Measurements from ENCODE around the gene RBM17. TPM values are rescaled to one million over a fixed set of nuclear protein-coding genes. Genes with fewer than 3 reads are reported as not detected.
A peak's percentile ranks its signal among the peaks of the same experiment; 100 is the strongest.

Gene RBM17
- total and polyA plus RNA-seq, 4 donors = 16.5 to 44.8 (median 34.1) TPM

GRCh38 chr10:6049031-6049400 lies 39.8 kb upstream of the RBM17 start:
- H3K36me3 ChIP-seq (ENCODE audit: control insufficient read depth in 4 of 4, insufficient read depth in 3 of 4, low read depth in 1 of 4, low read length in 3 of 4) = no peaks in the 10 kb centered on the region
- no peak overlapping the region for H3K27ac ChIP-seq (ENCODE audit: low read depth in 1 of 2, low read length in 2 of 2)
- no peak for DNase-seq (ENCODE audit: low spot score)
- 96% methylated on average over 2 of the region's 2 CpGs for WGBS
- peaks cover 0 to 8% (median 3%) of the 10 kb centered on the region in 4 donors for H3K4me1 ChIP-seq (ENCODE audit: control insufficient read depth in 4 of 4, insufficient read depth in 4 of 4, low read length in 3 of 4)
- no peak overlapping the region for H3K4me3 ChIP-seq (ENCODE audit: low read depth in 1 of 3, low read length in 3 of 3)
- H3K9me3 ChIP-seq (ENCODE audit: control insufficient read depth in 4 of 4, low read length in 3 of 4) = no peaks in the 10 kb centered on the region
- TF ChIP-seq, protein P1, sequence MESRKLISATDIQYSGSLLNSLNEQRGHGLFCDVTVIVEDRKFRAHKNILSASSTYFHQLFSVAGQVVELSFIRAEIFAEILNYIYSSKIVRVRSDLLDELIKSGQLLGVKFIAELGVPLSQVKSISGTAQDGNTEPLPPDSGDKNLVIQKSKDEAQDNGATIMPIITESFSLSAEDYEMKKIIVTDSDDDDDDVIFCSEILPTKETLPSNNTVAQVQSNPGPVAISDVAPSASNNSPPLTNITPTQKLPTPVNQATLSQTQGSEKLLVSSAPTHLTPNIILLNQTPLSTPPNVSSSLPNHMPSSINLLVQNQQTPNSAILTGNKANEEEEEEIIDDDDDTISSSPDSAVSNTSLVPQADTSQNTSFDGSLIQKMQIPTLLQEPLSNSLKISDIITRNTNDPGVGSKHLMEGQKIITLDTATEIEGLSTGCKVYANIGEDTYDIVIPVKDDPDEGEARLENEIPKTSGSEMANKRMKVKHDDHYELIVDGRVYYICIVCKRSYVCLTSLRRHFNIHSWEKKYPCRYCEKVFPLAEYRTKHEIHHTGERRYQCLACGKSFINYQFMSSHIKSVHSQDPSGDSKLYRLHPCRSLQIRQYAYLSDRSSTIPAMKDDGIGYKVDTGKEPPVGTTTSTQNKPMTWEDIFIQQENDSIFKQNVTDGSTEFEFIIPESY (IDR thresholded peaks at IDR 0.05) = no peak
- no peak for TF ChIP-seq FOXA2 (IDR thresholded peaks at IDR 0.05)
- TF ChIP-seq, protein P2, sequence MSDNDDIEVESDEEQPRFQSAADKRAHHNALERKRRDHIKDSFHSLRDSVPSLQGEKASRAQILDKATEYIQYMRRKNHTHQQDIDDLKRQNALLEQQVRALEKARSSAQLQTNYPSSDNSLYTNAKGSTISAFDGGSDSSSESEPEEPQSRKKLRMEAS (IDR thresholded peaks at IDR 0.05) = no peak
- no peak for TF ChIP-seq FOXA1 (IDR thresholded peaks at IDR 0.05)
- no peak for TF ChIP-seq HNF4A (conservative IDR thresholded peaks at IDR 0.05)
- no peaks in the 10 kb centered on the region for H3K27me3 ChIP-seq (ENCODE audit: control insufficient read depth in 4 of 4, insufficient read depth in 4 of 4, low read length in 3 of 4)
- no peak overlapping the region for H3K9ac ChIP-seq (ENCODE audit: low read depth in 1 of 2, low read length in 2 of 2)

DNA sequence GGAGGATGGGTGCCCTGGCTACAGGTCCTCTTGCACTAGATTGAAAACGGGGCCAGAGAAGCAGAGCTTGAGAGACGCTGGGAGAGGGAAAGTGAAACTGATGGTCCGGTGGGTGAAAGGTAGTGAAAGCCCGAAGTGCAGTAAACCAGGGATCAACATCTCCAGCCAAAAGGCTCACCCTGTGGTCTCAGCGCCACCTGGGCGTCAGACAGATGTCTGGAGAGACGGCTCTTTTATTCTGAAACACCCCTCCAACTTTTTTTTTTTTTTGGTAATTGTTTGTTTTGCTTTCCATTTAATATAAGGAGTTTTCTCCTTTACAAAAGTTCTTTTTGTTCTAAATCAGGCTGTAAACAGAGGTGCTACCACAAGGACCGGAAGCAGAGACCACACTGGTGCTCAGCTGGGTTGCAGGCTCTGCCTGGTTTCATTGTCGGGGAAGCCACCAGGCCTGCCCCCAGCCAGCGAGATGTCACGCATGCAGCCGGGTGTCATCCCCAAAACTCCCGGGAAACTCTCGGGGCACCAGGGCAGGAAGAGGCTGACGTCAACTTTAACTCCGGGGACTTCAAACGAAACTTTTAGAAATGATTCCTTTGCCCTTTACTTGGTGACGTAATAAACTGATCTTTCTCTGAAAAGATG lies 37.9 kb upstream of the RBM17 start:
- H3K4me3 ChIP-seq (ENCODE audit: low read depth in 1 of 3, low read length in 3 of 3) = peak overlapping the region; percentile 15 to 55 (median 30)
- TF ChIP-seq HNF4A (conservative IDR thresholded peaks at IDR 0.05) (peak; percentile 57 to 61), JUND (IDR thresholded peaks at IDR 0.05) (peak in 1 of 2 donors; percentile 51), EGR1 (IDR thresholded peaks at IDR 0.05; ENCODE audit: low read depth in 2 of 2) (no peak), TAF1 (conservative IDR thresholded peaks at IDR 0.05) (peak; percentile 69), HNF4G (IDR thresholded peaks at IDR 0.05) (peak; percentile 18), RXRA (IDR thresholded peaks at IDR 0.05) (peak; percentile 80 to 84), CTCF (IDR thresholded peaks at IDR 0.05; ENCODE audit: low read depth, low read length, missing input control) (peak; percentile 57), NR2F2 (IDR thresholded peaks at IDR 0.05) (no peak), YY1 (IDR thresholded peaks at IDR 0.05) (peak; percentile 72), GABPA (IDR thresholded peaks at IDR 0.05 in 1 of 2, conservative IDR thresholded peaks at IDR 0.05 in 1 of 2) (no peak), FOXA1 (IDR thresholded peaks at IDR 0.05) (no peak), SP1 (IDR thresholded peaks at IDR 0.05) (peak; percentile 81), RAD21 (IDR thresholded peaks at IDR 0.05) (peak; percentile 76 to 85), FOXA2 (IDR thresholded peaks at IDR 0.05) (no peak)
- TF ChIP-seq, protein P2 (IDR thresholded peaks at IDR 0.05) = no peak
- TF ChIP-seq, protein P3, sequence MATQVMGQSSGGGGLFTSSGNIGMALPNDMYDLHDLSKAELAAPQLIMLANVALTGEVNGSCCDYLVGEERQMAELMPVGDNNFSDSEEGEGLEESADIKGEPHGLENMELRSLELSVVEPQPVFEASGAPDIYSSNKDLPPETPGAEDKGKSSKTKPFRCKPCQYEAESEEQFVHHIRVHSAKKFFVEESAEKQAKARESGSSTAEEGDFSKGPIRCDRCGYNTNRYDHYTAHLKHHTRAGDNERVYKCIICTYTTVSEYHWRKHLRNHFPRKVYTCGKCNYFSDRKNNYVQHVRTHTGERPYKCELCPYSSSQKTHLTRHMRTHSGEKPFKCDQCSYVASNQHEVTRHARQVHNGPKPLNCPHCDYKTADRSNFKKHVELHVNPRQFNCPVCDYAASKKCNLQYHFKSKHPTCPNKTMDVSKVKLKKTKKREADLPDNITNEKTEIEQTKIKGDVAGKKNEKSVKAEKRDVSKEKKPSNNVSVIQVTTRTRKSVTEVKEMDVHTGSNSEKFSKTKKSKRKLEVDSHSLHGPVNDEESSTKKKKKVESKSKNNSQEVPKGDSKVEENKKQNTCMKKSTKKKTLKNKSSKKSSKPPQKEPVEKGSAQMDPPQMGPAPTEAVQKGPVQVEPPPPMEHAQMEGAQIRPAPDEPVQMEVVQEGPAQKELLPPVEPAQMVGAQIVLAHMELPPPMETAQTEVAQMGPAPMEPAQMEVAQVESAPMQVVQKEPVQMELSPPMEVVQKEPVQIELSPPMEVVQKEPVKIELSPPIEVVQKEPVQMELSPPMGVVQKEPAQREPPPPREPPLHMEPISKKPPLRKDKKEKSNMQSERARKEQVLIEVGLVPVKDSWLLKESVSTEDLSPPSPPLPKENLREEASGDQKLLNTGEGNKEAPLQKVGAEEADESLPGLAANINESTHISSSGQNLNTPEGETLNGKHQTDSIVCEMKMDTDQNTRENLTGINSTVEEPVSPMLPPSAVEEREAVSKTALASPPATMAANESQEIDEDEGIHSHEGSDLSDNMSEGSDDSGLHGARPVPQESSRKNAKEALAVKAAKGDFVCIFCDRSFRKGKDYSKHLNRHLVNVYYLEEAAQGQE (IDR thresholded peaks at IDR 0.05) = peak; percentile 56
- TF ChIP-seq, protein P4, sequence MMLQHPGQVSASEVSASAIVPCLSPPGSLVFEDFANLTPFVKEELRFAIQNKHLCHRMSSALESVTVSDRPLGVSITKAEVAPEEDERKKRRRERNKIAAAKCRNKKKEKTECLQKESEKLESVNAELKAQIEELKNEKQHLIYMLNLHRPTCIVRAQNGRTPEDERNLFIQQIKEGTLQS (IDR thresholded peaks at IDR 0.05) = peak; percentile 20
- TF ChIP-seq, protein P1 (IDR thresholded peaks at IDR 0.05) = no peak
- peak; percentile 49 for DNase-seq (ENCODE audit: low spot score)
- WGBS = 3% methylated on average over 18 of the region's 18 CpGs
- peak overlapping the region; percentile 65 to 89 for H3K27ac ChIP-seq (ENCODE audit: low read depth in 1 of 2, low read length in 2 of 2)
- no peaks in the 10 kb centered on the region for H3K9me3 ChIP-seq (ENCODE audit: control insufficient read depth in 4 of 4, low read length in 3 of 4)
- H3K4me1 ChIP-seq (ENCODE audit: control insufficient read depth in 4 of 4, insufficient read depth in 4 of 4, low read length in 3 of 4) = peaks cover 0 to 16% (median 9%) of the 10 kb centered on the region in 4 donors
- peak overlapping the region; percentile 57 to 65 for H3K9ac ChIP-seq (ENCODE audit: low read depth in 1 of 2, low read length in 2 of 2)
- no peaks in the 10 kb centered on the region for H3K27me3 ChIP-seq (ENCODE audit: control insufficient read depth in 4 of 4, insufficient read depth in 4 of 4, low read length in 3 of 4)
- no peaks in the 10 kb centered on the region for H3K36me3 ChIP-seq (ENCODE audit: control insufficient read depth in 4 of 4, insufficient read depth in 3 of 4, low read depth in 1 of 4, low read length in 3 of 4)
